Posterior vena cava (tissue), 2 donors: ENCODE data around the gene SLC25A53. TPM values are rescaled to one million over a fixed set of nuclear protein-coding genes. Genes with fewer than 3 reads are reported as not detected.
A peak's percentile ranks its signal among the peaks of the same experiment; 100 is the strongest.

Experiments used
- DNase-seq: peaks from one replicate; pipeline ENCODE4 v3.0.0-alpha.2; 2020; ENCODE audit warnings: low spot score
- intact Hi-C, 2 donors: fragments of 100-400 bp; cut with DNase I; formaldehyde crosslinking; loops; one replicate each; pipeline versions ENCODE4 v1.14.1 to v1.14.2; 2022 to 2023
- long read RNA-seq, 2 donors: library from polyadenylated mRNA; unstranded; transcript quantifications; one replicate each; pipeline ENCODE4 v2.0.0, GENCODE V29; 2020 to 2021
- total RNA-seq, 2 donors: library from RNA; stranded (reverse); fragmentation: NEBNext Ultra II Directional; extraction: Animal tissue kit (Norgen Biotek cat#: 25700); gene quantifications; one replicate each; pipeline ENCODE4 v1.2.1, GENCODE V29; 2021
- donor health status: DM: yes; HTN: yes; CAD: no.
- donor health status: DM: yes; HTN: yes; CAD: no.

SLC25A53 gene, protein sequence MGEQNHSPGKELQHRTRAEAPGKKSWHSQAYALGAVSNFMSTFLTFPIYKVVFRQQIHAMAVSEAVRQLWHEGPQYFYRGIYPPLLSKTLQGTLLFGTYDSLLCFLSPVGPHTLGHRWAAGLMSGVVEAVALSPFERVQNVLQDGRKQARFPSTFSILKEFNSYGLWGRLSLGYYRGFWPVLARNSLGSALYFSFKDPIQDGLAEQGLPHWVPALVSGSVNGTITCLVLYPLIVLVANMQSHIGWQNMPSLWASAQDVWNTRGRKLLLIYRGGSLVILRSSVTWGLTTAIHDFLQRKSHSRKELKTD
- 1 to 10 TPM; 8.2 to 9.1 TPM for total RNA-seq
- long read RNA-seq, donor 1, partial matches to known transcripts: 0 of 4 reads
- long read RNA-seq, donor 1, other reads (novel, unspliced or antisense): 2 of 4 reads
- long read RNA-seq, donor 2, partial matches to known transcripts: 0 of 5 reads
- long read RNA-seq, donor 2, other reads (novel, unspliced or antisense): 4 of 5 reads

GRCh38 chrX:104156630-104157529 lies at the start of gene SLC25A53:
TSS of gene SLC25A53 (minus strand) at chrX:104157009. CDS start at chrX:104105257, 51,752 bp downstream.
- peak; percentile 92 for DNase-seq
- intact Hi-C loops: loop anchor here in 1 of 2 donors (10.0 kb wide), 1 partner anchor 622 kb away; no protein-coding TSS in a partner anchor

- DNase-seq: no peak
- intact Hi-C loops: no loop called here
These were observed 48.7 kb upstream of the SLC25A53 start for GRCh38 chrX:104205548-104205947.

GRCh38 chrX:104195489-104196084 lies 38.8 kb upstream of the SLC25A53 start:
- no peak for DNase-seq
- intact Hi-C loops: no loop called here

- intact Hi-C loops: no loop called here
- no peak for DNase-seq
These were observed 38.2 kb upstream of the SLC25A53 start for GRCh38 chrX:104195013-104195412.

GRCh38 chrX:104193485-104193884 lies 36.7 kb upstream of the SLC25A53 start:
- no peak for DNase-seq
- intact Hi-C loops: no loop called here

- no peak for DNase-seq
- intact Hi-C loops: no loop called here
These were observed 33.0 kb upstream of the SLC25A53 start for GRCh38 chrX:104189837-104190236.

- DNase-seq: no peak
- intact Hi-C loops: no loop called here
These were observed 31.1 kb upstream of the SLC25A53 start for GRCh38 chrX:104187931-104188330.

DNA sequence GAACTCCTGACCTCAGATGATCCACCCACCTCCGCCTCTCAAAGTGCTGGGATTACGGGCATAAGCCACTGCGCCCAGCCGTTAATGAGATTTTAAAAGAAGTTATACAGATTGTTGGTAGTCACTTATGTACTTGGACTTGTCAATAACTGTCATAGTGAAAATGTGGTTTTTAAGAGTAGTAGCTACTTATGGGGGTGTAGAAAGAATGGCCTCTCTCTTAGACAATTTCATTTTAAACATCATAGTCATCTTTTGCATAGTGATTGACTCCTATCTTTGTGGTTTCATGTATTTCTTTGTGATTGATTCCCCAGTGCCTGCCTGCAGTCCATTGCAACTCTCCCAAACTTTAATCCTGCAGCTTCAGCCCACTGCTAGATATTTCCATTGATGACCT lies 26.9 kb upstream of the SLC25A53 start:
- intact Hi-C loops: no loop called here
- DNase-seq: no peak

DNA sequence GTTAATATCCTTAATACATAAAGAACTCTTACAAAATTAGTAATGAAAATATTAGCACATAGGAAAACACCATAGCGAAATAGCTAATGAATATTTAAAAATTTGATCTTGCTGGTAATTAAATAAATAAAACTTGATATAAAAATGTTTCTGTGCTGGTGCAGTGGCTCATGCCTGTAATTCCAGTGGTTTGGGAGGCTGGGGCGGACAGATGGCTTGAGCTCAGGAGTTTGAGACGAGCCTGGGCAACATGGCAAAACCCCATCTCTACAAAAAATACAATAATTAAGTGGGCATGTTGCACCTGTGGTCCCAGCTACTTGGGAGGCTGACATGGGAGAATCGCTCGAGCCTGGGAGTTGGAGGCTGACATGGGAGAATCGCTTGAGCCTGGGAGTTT lies 17.0 kb upstream of the SLC25A53 start:
- DNase-seq: no peak
- intact Hi-C loops: no loop called here

GRCh38 chrX:104172788-104173187 lies 16.0 kb upstream of the SLC25A53 start:
- no peak for DNase-seq
- intact Hi-C loops: no loop called here

DNA sequence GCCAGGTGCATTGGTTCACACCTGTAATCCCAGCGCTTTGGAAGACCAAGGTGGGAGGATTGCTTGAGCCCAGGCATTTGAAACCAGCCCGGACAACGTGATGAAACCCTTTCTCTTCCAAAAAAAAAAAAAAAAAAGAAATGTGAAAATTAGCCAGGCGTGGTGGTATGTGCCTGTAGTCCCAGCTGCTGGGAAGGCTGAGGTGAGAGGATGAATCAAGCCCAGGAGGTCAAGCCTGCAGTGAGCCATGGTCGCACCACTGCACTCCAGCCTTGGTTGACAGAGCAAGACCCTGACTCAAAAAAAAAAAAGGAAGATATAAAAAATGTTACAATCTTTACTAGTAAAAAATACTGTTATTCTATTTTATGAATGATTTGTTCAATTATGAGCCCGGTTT lies 15.3 kb upstream of the SLC25A53 start:
- DNase-seq: no peak
- intact Hi-C loops: no loop called here

GRCh38 chrX:104168127-104168526 lies 11.3 kb upstream of the SLC25A53 start:
- intact Hi-C loops: no loop called here
- DNase-seq: no peak

GRCh38 chrX:104166735-104167436 lies 10.1 kb upstream of the SLC25A53 start:
- DNase-seq: no peak
- intact Hi-C loops: no loop called here

- DNase-seq: peak; percentile 96
- intact Hi-C loops: no loop called here
These were observed 9.3 kb upstream of the SLC25A53 start, which contains the start of gene FAM199X for GRCh38 chrX:104165894-104166734. TSS of gene FAM199X (plus strand) at chrX:104166453. CDS start at chrX:104166786, 333 bp downstream.

- no peak for DNase-seq
- intact Hi-C loops: loop anchor here in 1 of 2 donors (10.0 kb wide), 1 partner anchor 616 kb away; no protein-coding TSS in a partner anchor
These were observed 5.8 kb downstream of the SLC25A53 start for GRCh38 chrX:104151037-104151436.

DNA sequence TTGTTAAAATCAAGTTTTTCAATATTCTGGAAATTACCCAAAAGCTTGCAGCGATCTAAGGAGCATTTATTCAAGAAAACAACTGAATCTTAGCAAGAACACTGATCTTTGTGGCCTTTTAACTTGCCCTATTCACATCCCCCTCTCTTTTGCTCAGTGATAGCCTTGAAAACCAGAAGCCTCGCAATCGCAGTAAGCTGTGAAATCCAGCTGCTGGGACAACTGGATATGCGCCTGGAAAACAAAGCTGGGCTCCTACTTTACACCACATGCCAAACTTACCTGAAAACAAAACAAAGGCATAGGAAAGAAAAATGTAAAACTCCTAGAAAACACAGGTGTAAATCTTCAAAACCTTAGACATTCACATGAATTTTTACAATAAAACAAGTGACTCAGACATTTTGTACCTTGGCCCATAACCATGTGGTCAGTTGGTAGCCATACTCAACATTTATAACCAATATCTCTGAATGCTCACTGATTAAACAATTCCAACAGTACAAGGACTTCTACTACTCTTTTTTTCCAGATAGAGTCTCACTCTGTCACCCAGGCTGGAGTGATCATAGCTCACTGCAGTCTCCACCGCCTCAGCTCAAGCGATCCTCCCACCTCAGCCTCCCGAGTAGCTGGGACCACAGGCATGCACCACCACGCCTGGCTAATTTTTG lies 15.6 kb downstream of the SLC25A53 start:
- intact Hi-C loops: no loop called here
- no peak for DNase-seq

- intact Hi-C loops: loop anchor here in 1 of 2 donors (10.0 kb wide), 1 partner anchor 293 kb away; no protein-coding TSS in a partner anchor
These were observed 19.3 kb downstream of the SLC25A53 start for GRCh38 chrX:104137496-104137895.

More at GRCh38 chrX:104137496-104137895, 19.3 kb downstream of the SLC25A53 start:
- no peak for DNase-seq
